NCI-H2196 (cell line): Measurements from ENCODE around the gene MIDN.

Experiments
- DNase-seq: peaks from one replicate; lab custom pipeline; 2025; ENCODE audit not compliant: unreplicated experiment; lab: John Stamatoyannopoulos, UW

The MIDN gene

GRCh38 chr19:1257475-1258162, 9.2 kb downstream of the MIDN start:
- DNase-seq, result no peak

- DNase-seq, result no peak
Measured at GRCh38 chr19:1258163-1258492, 9.7 kb downstream of the MIDN start.

- no peak for DNase-seq
Measured at GRCh38 chr19:1258707-1259205, 10.4 kb downstream of the MIDN start.

- DNase-seq, result no peak
Measured at GRCh38 chr19:1259206-1259875, 11.0 kb downstream of the MIDN start.

- no peak for DNase-seq
Measured at GRCh38 chr19:1259876-1260748, 11.7 kb downstream of the MIDN start.

GRCh38 chr19:1260749-1261537, 12.6 kb downstream of the MIDN start:
- peak; percentile 98 for DNase-seq

- no peak for DNase-seq
Measured at GRCh38 chr19:1261538-1261797, 13.1 kb downstream of the MIDN start.

- peak; percentile 82 for DNase-seq
Measured at GRCh38 chr19:1261798-1262622, 13.6 kb downstream of the MIDN start.

GRCh38 chr19:1262623-1263123, 14.3 kb downstream of the MIDN start:
- DNase-seq, result no peak

GRCh38 chr19:1263188-1263587, 14.8 kb downstream of the MIDN start:
- no peak for DNase-seq

- no peak for DNase-seq
Measured at GRCh38 chr19:1264801-1265614, 16.6 kb downstream of the MIDN start.

- no peak for DNase-seq
Measured at GRCh38 chr19:1265615-1266128, 17.3 kb downstream of the MIDN start.

- peak; percentile 93 for DNase-seq
Measured at GRCh38 chr19:1266129-1266915, 17.9 kb downstream of the MIDN start.

- peak; percentile 78 for DNase-seq
Measured at GRCh38 chr19:1266916-1267476, 18.6 kb downstream of the MIDN start.

- DNase-seq, result no peak
Measured at GRCh38 chr19:1267477-1268225, 19.3 kb downstream of the MIDN start.

GRCh38 chr19:1268226-1269064, 20.1 kb downstream of the MIDN start:
- no peak for DNase-seq
